ENCODE results near the gene PFKFB3. TPM values are rescaled to one million over a fixed set of nuclear protein-coding genes. Genes with fewer than 3 reads are reported as not detected.
"Not testable (repeated sequence)": the region's sequence is repeated elsewhere in the genome, so short reads cannot be mapped to it uniquely, and the experiment has no call there.

The PFKFB3 gene
- total RNA-seq, 1 experiment from 2014 or later, result 36.8 TPM

DNA sequence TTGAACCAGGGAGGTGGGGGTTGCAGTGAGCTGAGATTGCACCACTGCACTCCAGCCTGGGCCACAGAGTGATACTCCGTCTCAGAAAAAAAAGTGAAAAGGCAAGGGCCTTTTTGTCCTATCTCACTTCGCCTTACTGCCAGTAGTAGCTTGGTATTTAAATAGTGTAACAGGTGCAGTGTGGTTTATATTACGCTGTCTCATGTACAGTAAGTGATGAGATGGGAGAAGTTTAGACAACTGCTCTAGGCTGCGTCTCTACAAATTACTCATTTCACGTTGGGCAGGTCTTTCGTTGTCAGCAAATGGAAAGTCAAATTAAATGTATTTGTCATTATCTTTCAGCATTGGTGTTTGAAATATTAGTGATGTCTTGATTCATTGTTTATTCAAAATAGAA is 15.5 kb upstream of the PFKFB3 start:
- no peak overlapping the region for H3K56ac ChIP-seq (ENCODE audit: insufficient read length, low read depth, low read length)
- no peaks in the 10 kb centered on the region for H3K23me2 ChIP-seq (ENCODE audit: insufficient read length, low read depth, low read length, poor library complexity, severe bottlenecking)
- Mint-ChIP-seq H3K27me3 (ENCODE audit: low read depth) (no peaks in the 10 kb centered on the region), H3K36me3 (ENCODE audit: insufficient read depth in 1 of 3, low read depth in 3 of 3) (no peaks in the 10 kb centered on the region), H3K4me1 (peaks cover 2 to 8% of the 10 kb centered on the region in 2 experiments; a peak in 3 of 4 replicates), H3K9me3 (no peaks in the 10 kb centered on the region), H3K4me3 (no peak overlapping the region), H3K27ac (no peak overlapping the region)
- H2BK120ac ChIP-seq (ENCODE audit: low read depth, low read length, poor library complexity, severe bottlenecking), result no peak overlapping the region
- no peak overlapping the region for H4K91ac ChIP-seq (ENCODE audit: insufficient read length, low read depth, low read length)
- no peak overlapping the region for H2BK5ac ChIP-seq (ENCODE audit: insufficient read length, low read length)
- no peak overlapping the region for H3K9ac ChIP-seq (ENCODE audit: extremely low read depth, insufficient read length, low read length)
- no peaks in the 10 kb centered on the region for H3K79me1 ChIP-seq (ENCODE audit: insufficient read depth, low read depth, low read length, poor library complexity, severe bottlenecking)
- no peak overlapping the region for H3K4me2 ChIP-seq (ENCODE audit: insufficient read depth, insufficient read length, low read length)
- WGBS (ENCODE audit: extremely low coverage, insufficient read length, low lambda C conversion rate), result no CpG with 5 or more reads among the region's 6 CpGs
- H2BK15ac ChIP-seq (ENCODE audit: low read depth, low read length), result no peak overlapping the region
- no peak overlapping the region for H3K18ac ChIP-seq (ENCODE audit: insufficient read length, low read depth, low read length)
- DNase-seq, result no peak
- no peak overlapping the region for H3K4ac ChIP-seq (ENCODE audit: low read depth, low read length)
- no peak overlapping the region for H2BK20ac ChIP-seq (ENCODE audit: low read depth, low read length, poor library complexity, severe bottlenecking)
- TF ChIP-seq, protein P1, sequence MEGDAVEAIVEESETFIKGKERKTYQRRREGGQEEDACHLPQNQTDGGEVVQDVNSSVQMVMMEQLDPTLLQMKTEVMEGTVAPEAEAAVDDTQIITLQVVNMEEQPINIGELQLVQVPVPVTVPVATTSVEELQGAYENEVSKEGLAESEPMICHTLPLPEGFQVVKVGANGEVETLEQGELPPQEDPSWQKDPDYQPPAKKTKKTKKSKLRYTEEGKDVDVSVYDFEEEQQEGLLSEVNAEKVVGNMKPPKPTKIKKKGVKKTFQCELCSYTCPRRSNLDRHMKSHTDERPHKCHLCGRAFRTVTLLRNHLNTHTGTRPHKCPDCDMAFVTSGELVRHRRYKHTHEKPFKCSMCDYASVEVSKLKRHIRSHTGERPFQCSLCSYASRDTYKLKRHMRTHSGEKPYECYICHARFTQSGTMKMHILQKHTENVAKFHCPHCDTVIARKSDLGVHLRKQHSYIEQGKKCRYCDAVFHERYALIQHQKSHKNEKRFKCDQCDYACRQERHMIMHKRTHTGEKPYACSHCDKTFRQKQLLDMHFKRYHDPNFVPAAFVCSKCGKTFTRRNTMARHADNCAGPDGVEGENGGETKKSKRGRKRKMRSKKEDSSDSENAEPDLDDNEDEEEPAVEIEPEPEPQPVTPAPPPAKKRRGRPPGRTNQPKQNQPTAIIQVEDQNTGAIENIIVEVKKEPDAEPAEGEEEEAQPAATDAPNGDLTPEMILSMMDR (conservative IDR thresholded peaks at IDR 0.05), result no peak
- H3K27me3 ChIP-seq (ENCODE audit: insufficient read depth, low read length), result no peaks in the 10 kb centered on the region
- H2AK5ac ChIP-seq (ENCODE audit: insufficient read length, low read length), result no peak overlapping the region
- no peaks in the 10 kb centered on the region for H3K79me2 ChIP-seq (ENCODE audit: insufficient read depth, low read length)
- no peak overlapping the region for H3K27ac ChIP-seq (ENCODE audit: insufficient read length, low read depth, low read length)
- H2BK12ac ChIP-seq (ENCODE audit: insufficient read length, low read depth, low read length), result no peak overlapping the region
- no peaks in the 10 kb centered on the region for H3K4me1 ChIP-seq (ENCODE audit: insufficient read depth, low read length)
- no peak overlapping the region for H3K14ac ChIP-seq (ENCODE audit: insufficient read depth, low read length)
- H2AFZ ChIP-seq (ENCODE audit: low read length), result no peak overlapping the region
- H3K23ac ChIP-seq (ENCODE audit: insufficient read length, low read depth, low read length), result no peak overlapping the region
- H3K9me3 ChIP-seq (ENCODE audit: control insufficient read depth, low read depth, low read length), result no peaks in the 10 kb centered on the region
- no peak overlapping the region for H4K8ac ChIP-seq (replicated peaks; ENCODE audit: insufficient read length, low read depth, low read length)
- no peak overlapping the region for H3T11ph ChIP-seq (ENCODE audit: low read length)
- H4K20me1 ChIP-seq (ENCODE audit: control insufficient read depth, insufficient read depth, insufficient read length), result no peaks in the 10 kb centered on the region
- H4K5ac ChIP-seq (ENCODE audit: insufficient read length, low read depth, low read length), result no peak overlapping the region

DNA sequence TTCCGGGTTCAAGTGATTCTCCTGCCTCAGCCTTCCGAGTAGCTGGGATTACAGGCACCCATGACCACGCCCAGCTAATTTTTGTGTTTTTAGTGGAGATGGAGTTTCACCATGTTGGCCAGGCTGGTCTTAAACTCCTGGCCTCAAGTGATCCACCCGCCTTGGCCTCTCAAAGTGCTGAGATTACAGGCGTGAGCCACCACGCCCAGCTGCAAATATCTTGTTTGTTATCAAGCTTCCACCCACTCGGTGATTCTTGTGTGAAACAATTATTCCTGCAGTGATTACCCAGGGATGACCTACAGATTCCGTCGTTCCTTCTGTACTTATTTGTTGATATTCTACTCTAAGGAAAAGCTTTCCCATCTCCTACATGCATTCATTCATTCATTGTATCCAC is 12.7 kb upstream of the PFKFB3 start:
- not testable (repeated sequence) for H3K27ac ChIP-seq (ENCODE audit: insufficient read length, low read depth, low read length); H4K91ac ChIP-seq (ENCODE audit: insufficient read length, low read depth, low read length); H2BK15ac ChIP-seq (ENCODE audit: low read depth, low read length); H3K9ac ChIP-seq (ENCODE audit: extremely low read depth, insufficient read length, low read length); H3K79me2 ChIP-seq (ENCODE audit: insufficient read depth, low read length); H3K4me2 ChIP-seq (ENCODE audit: insufficient read depth, insufficient read length, low read length); H4K20me1 ChIP-seq (ENCODE audit: control insufficient read depth, insufficient read depth, insufficient read length); H3K18ac ChIP-seq (ENCODE audit: insufficient read length, low read depth, low read length); H3K27ac Mint-ChIP-seq; H3K56ac ChIP-seq (ENCODE audit: insufficient read length, low read depth, low read length); H3K79me1 ChIP-seq (ENCODE audit: insufficient read depth, low read depth, low read length, poor library complexity, severe bottlenecking); H3K9me3 Mint-ChIP-seq; H3T11ph ChIP-seq (ENCODE audit: low read length); H4K8ac ChIP-seq (replicated peaks; ENCODE audit: insufficient read length, low read depth, low read length); DNase-seq; H3K4ac ChIP-seq (ENCODE audit: low read depth, low read length); H3K27me3 Mint-ChIP-seq (ENCODE audit: low read depth); H4K5ac ChIP-seq (ENCODE audit: insufficient read length, low read depth, low read length); H2BK12ac ChIP-seq (ENCODE audit: insufficient read length, low read depth, low read length); H3K14ac ChIP-seq (ENCODE audit: insufficient read depth, low read length); H3K23ac ChIP-seq (ENCODE audit: insufficient read length, low read depth, low read length); H3K27me3 ChIP-seq (ENCODE audit: insufficient read depth, low read length); H3K36me3 Mint-ChIP-seq (ENCODE audit: insufficient read depth in 1 of 3, low read depth in 3 of 3); H2BK120ac ChIP-seq (ENCODE audit: low read depth, low read length, poor library complexity, severe bottlenecking); H3K4me3 Mint-ChIP-seq; H2AK5ac ChIP-seq (ENCODE audit: insufficient read length, low read length); H3K4me1 Mint-ChIP-seq; H2BK20ac ChIP-seq (ENCODE audit: low read depth, low read length, poor library complexity, severe bottlenecking); H2BK5ac ChIP-seq (ENCODE audit: insufficient read length, low read length); H3K23me2 ChIP-seq (ENCODE audit: insufficient read length, low read depth, low read length, poor library complexity, severe bottlenecking); H3K4me1 ChIP-seq (ENCODE audit: insufficient read depth, low read length); H2AFZ ChIP-seq (ENCODE audit: low read length); H3K9me3 ChIP-seq (ENCODE audit: control insufficient read depth, low read depth, low read length)
- WGBS (ENCODE audit: extremely low coverage, insufficient read length, low lambda C conversion rate), result no CpG with 5 or more reads among the region's 9 CpGs

Measured in H9 (cell line).